ENCODE data around the gene AKAP10. TPM values are rescaled to one million over a fixed set of nuclear protein-coding genes. Genes with fewer than 3 reads are reported as not detected.

Gene AKAP10
- total and polyA plus RNA-seq, 10 of the 15 experiments (the other 5 are each of a cell fraction or from before 2014, with no cell fraction given), result 4.3 to 23.7 (median 14.7) TPM

GRCh38 chr17:19911033-19911432 is 66.6 kb downstream of the AKAP10 start (continued):
- TF ChIP-seq ZBTB11 (CRISPR knock-in tag; IDR thresholded peaks at IDR 0.05), result no peak

DNA sequence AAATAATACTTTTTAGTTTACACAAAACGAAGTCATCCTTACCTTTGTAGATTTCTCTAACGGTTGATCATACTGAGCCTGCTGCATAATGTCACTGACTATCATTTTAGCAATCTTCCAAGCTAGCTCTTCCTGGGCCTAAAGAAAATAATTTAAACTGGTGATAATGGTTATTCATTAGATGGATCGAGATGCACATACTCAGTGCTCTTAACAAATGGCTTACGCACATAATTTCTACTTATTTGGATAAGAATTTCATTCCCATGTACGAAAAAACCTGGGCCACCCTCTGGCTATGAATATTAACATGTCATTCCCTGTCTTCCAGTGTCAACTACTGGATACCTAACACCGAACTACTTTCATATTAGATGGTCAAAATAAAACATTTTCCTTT is 68.5 kb downstream of the AKAP10 start:
- H3K9me3 ChIP-seq (replicated peaks; ENCODE audit: control insufficient read depth, insufficient read depth, low read length), result no peaks in the 10 kb centered on the region
- H3K27me3 ChIP-seq (replicated peaks in 1 of 2; ENCODE audit: control insufficient read depth in 2 of 2, insufficient read depth in 2 of 2, low read length in 1 of 2), result no peaks in the 10 kb centered on the region
- FAIRE-seq (no peak), ATAC-seq (no peak), DNase-seq (ENCODE audit: low read depth, low spot score) (no peak)
- H3K4me2 ChIP-seq (ENCODE audit: control insufficient read depth, insufficient read depth), result no peak overlapping the region
- H2AFZ ChIP-seq (ENCODE audit: control insufficient read depth, low read depth, low read length), result no peak overlapping the region
- in situ Hi-C loops (cut with MboI) (no loop called here), intact Hi-C loops (cut with micrococcal nuclease; ENCODE audit: unreplicated experiment) (no loop called here)
- TF ChIP-seq WRNIP1 (IDR thresholded peaks at IDR 0.05; ENCODE audit: borderline replicate concordance, low read depth, low read length), result no peak
- no peak for TF ChIP-seq MXI1 (IDR thresholded peaks at IDR 0.05; ENCODE audit: low read depth, low read length)
- TF ChIP-seq RBBP5 (conservative IDR thresholded peaks at IDR 0.05), result no peak
- no peak for TF ChIP-seq CBX5 (IDR thresholded peaks at IDR 0.05; ENCODE audit: low read depth)
- RAD21 ChIA-PET (ENCODE audit: unreplicated experiment), result no interaction called here
- H3K4me3 ChIP-seq, result no peak overlapping the region
- CTCF ChIA-PET, result no interaction called here
- peaks cover 3 to 49% of the 10 kb centered on the region in 2 experiments for H3K36me3 ChIP-seq (ENCODE audit: control insufficient read depth in 2 of 2, insufficient read depth in 2 of 2, low read length in 1 of 2)
- H3K9ac ChIP-seq (ENCODE audit: control insufficient read depth, insufficient read depth, low read length), result no peak overlapping the region
- POLR2A ChIA-PET, result no interaction called here
- no peaks in the 10 kb centered on the region for H3K4me1 ChIP-seq (ENCODE audit: control insufficient read depth, insufficient read depth, low read length)
- H3K79me2 ChIP-seq (ENCODE audit: control insufficient read depth, insufficient read depth, low read length), result no peaks in the 10 kb centered on the region
- no peak overlapping the region for H3K27ac ChIP-seq (ENCODE audit: control insufficient read depth, insufficient read depth)
- WGBS (ENCODE audit: insufficient coverage, insufficient replicate concordance, low lambda C conversion rate, missing lambda C conversion rate), result 96% methylated on average over 6 of the region's 6 CpGs
- SMC1A ChIA-PET (ENCODE audit: uncharacterized antibody, unreplicated experiment), result interaction anchor here (1.1 kb wide), 1 partner anchor 36 kb away, joined by 3 read pairs; no protein-coding TSS in a partner anchor
- BruUV-seq (replicated peaks), result no TSS peak
- H4K20me1 ChIP-seq (ENCODE audit: control insufficient read depth, insufficient read depth), result no peaks in the 10 kb centered on the region
